Prostate gland (tissue), 2 donors: ENCODE results near the gene LMNA. TPM values are rescaled to one million over a fixed set of nuclear protein-coding genes. Genes with fewer than 3 reads are reported as not detected.
A peak's percentile ranks its signal among the peaks of the same experiment; 100 is the strongest.

ENCODE experiments used
- DNase-seq: peaks from one replicate; pipeline ENCODE4 v3.0.0-alpha.2; 2019; ENCODE audit warnings: low spot score
- H3K27ac ChIP-seq, 2 donors: fragments of 200-600 bp; sonication (generic); 2 replicates each; pipeline ENCODE4 v1.5.1; 2017 to 2019
- H3K27me3 ChIP-seq: fragments of 200-600 bp; sonication (generic); replicated peaks from 2 replicates; pipeline ENCODE4 v1.5.1; 2019; ENCODE audit not compliant: insufficient read depth
- H3K36me3 ChIP-seq, 2 donors: fragments of 200-600 bp; sonication (generic); 1 replicate in 1 of 2; 2 replicates in 1 of 2; pipeline versions ENCODE4 v1.5.1 to v1.8.1; 2017 to 2019
- H3K4me1 ChIP-seq: fragments of 200-600 bp; sonication (generic); replicated peaks from 2 replicates; pipeline ENCODE4 v1.5.1; 2019
- H3K4me3 ChIP-seq, 2 donors: fragments of 200-600 bp; sonication (generic); 2 replicates each; pipeline ENCODE4 v1.5.1; 2017 to 2019
- H3K9me3 ChIP-seq: fragments of 200-600 bp; sonication (generic); 2 replicates; pipeline ENCODE4 v1.5.1; 2017
- POLR2A ChIP-seq: fragments of 450-650 bp; IDR thresholded peaks from one replicate; pipeline ENCODE4 v1.6.1; 2016; ENCODE audit warnings: antibody characterized with exemption, mild to moderate bottlenecking
- POLR2AphosphoS5 ChIP-seq: sonication (generic); formaldehyde crosslinking; IDR thresholded peaks from one replicate; pipeline ENCODE4 v1.6.1; 2017; ENCODE audit warnings: antibody characterized with exemption
- WGBS: methylation state at CpG from one replicate; pipeline ENCODE4 v1.1.5; 2018; 5-methylcytosine and 5-hydroxymethylcytosine counted together
- intact Hi-C: fragments of 100-400 bp; cut with DNase I; formaldehyde crosslinking; loops from one replicate; pipeline ENCODE4 v1.14.2; 2022
- total RNA-seq, 2 donors: library from RNA; depleted of rRNA; stranded (reverse); fragments of >200 nt; gene quantifications; one replicate each; pipeline ENCODE4 v1.1.0, GENCODE V29; 2016
- TF ChIP-seq, protein P1 (sequence below), 4 experiments: fragments of 200-600 bp in 2 of 4; fragments of 450-650 bp in 2 of 4; sonication (generic) in 2 of 4; IDR thresholded peaks; 1 replicate in 3 of 4; 2 replicates in 1 of 4; pipeline ENCODE4 v1.5.1; 2016 to 2019; ENCODE audit warnings: antibody characterized with exemption in 4 of 4, mild to moderate bottlenecking in 2 of 4, moderate library complexity in 2 of 4

LMNA gene
- total RNA-seq, 2 donors from 2014 or later: 227 to 265 TPM

DNA sequence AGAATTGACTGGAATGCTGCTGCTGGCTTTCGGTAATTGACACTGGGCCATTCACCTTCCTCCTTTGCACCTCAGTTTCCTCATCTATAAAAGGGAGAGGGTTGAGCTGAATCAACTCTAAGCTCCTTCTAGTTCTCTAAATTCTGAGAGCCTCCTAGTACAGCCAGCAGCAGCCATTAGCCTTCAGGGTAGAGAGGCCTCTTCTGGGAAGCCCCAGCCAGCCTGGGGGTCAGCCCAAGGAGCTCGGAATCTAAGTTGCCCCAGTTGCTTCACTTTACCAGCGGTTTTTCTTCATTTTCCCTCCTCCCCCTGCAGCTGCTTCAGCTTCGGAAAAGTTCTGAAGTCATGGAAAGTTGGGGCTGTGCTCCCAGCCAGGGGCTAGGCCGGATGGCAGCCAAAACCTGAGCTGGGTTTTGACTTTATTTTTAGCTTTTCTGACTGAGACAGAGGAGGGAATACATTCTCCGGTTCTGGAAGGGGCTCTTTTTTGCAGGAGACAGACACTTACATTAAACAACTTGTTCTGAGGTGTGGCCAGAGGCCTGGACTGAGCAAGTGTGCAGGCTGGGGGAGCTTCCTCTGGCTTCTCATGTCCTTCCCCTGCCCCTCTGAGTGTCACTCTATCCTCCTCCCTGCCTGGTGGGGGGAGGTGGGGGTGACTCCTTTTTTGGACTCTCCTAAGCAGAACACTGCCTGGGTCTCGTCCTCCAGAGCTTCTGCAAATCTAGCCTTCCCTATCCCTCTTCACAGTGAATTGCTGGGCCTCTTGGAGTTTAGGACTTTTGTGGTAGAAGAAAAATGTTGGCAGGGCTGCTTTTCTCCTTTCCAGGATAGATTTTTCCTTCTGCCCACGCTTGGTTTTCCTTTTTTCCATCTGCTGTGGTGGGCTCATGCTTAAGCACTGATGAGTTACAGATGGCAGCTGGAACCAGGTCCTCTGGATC lies 14.4 kb downstream of the LMNA start:
- Histone ChIP-seq H3K9me3 (no peaks in the 10 kb centered on the region), H3K4me1 (peaks cover 33% of the 10 kb centered on the region), H3K27me3 (no peaks in the 10 kb centered on the region), H3K4me3 (no peak overlapping the region), H3K36me3 (peaks cover 6 to 13% of the 10 kb centered on the region in 2 donors), H3K27ac (peak overlapping the region; percentile 80 to 86)
- DNase-seq: no peak
- TF ChIP-seq, protein P1, sequence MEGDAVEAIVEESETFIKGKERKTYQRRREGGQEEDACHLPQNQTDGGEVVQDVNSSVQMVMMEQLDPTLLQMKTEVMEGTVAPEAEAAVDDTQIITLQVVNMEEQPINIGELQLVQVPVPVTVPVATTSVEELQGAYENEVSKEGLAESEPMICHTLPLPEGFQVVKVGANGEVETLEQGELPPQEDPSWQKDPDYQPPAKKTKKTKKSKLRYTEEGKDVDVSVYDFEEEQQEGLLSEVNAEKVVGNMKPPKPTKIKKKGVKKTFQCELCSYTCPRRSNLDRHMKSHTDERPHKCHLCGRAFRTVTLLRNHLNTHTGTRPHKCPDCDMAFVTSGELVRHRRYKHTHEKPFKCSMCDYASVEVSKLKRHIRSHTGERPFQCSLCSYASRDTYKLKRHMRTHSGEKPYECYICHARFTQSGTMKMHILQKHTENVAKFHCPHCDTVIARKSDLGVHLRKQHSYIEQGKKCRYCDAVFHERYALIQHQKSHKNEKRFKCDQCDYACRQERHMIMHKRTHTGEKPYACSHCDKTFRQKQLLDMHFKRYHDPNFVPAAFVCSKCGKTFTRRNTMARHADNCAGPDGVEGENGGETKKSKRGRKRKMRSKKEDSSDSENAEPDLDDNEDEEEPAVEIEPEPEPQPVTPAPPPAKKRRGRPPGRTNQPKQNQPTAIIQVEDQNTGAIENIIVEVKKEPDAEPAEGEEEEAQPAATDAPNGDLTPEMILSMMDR (IDR thresholded peaks at IDR 0.05): no peak
- peak; percentile 13 for TF ChIP-seq POLR2AphosphoS5
- TF ChIP-seq POLR2A: no peak
- intact Hi-C loops: no loop called here
- 20% methylated on average over 8 of the region's 8 CpGs for WGBS

DNA sequence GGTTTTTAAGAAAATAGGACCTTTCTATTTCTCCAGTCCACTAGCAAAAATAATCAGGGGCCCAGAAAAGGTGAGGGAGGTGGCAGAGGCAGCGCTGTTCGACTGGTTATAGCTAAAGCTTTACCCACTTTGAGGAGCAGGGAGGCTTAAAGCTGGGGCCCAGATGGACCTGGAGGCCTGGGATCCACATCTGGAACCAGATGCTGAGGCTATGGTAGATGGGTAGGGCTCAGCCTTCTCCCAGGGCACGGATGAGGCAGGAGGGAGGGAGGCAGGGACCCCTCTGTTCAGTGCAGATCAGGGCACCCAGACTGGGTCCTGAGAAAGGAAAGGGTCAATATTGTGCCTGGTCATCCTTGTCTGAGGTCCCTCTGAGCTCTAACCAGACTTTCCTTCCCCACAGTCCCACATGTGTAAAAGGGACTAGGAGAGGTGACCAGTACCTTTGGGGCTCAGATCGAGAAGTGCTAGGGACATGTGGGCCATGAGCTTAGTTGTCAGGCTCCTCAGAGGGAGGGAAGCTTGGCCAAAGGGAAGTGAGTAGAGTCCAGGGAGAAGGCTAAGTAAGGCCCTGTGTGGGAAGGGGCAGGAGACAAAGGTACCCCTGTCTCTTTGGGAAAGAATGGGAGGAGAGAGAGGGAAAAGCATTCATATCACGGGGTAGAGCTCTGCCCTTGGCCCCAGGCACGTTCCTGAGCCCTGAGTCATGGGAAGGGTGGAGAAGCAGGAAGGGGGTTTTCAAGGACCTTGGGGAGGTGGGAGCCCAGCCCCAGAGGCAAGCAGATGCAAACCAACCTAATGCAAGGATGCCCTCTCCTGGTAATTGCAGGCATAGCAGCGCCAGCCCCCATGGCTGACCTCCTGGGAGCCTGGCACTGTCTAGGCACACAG lies 15.4 kb downstream of the LMNA start:
- DNase-seq: peak; percentile 82
- peaks cover 14 to 23% of the 10 kb centered on the region in 2 donors for H3K36me3 ChIP-seq
- H3K9me3 ChIP-seq: no peaks in the 10 kb centered on the region
- H3K4me1 ChIP-seq: peaks cover 23% of the 10 kb centered on the region
- no peak overlapping the region for H3K4me3 ChIP-seq
- peak overlapping the region; percentile 80 to 86 for H3K27ac ChIP-seq
- peak; percentile 85 for TF ChIP-seq POLR2AphosphoS5
- TF ChIP-seq, protein P1 (IDR thresholded peaks at IDR 0.05): peak; percentile 90 to 100 (median 97)
- TF ChIP-seq POLR2A: peak; percentile 51
- WGBS: 21% methylated on average over 6 of the region's 7 CpGs
- intact Hi-C loops: loop anchor here (1.0 kb wide), 1 partner anchor 33 kb away; no protein-coding TSS in a partner anchor
- H3K27me3 ChIP-seq: no peaks in the 10 kb centered on the region

DNA sequence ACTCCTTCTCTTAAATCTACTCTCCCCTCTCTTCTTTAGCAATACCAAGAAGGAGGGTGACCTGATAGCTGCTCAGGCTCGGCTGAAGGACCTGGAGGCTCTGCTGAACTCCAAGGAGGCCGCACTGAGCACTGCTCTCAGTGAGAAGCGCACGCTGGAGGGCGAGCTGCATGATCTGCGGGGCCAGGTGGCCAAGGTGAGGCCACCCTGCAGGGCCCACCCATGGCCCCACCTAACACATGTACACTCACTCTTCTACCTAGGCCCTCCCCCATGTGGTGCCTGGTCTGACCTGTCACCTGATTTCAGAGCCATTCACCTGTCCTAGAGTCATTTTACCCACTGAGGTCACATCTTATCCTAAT lies 16.0 kb downstream of the LMNA start:
- Histone ChIP-seq H3K36me3 (peaks cover 20 to 30% of the 10 kb centered on the region in 2 donors), H3K9me3 (no peaks in the 10 kb centered on the region), H3K27ac (peak overlapping the region; percentile 80 to 86), H3K4me1 (peaks cover 16% of the 10 kb centered on the region), H3K4me3 (no peak overlapping the region), H3K27me3 (no peaks in the 10 kb centered on the region)
- WGBS: 75% methylated on average over 6 of the region's 6 CpGs
- no peak for TF ChIP-seq POLR2AphosphoS5
- TF ChIP-seq, protein P1 (IDR thresholded peaks at IDR 0.05): no peak
- no peak for TF ChIP-seq POLR2A
- no peak for DNase-seq
- intact Hi-C loops: loop anchor here (1.0 kb wide), 1 partner anchor 33 kb away; no protein-coding TSS in a partner anchor

DNA sequence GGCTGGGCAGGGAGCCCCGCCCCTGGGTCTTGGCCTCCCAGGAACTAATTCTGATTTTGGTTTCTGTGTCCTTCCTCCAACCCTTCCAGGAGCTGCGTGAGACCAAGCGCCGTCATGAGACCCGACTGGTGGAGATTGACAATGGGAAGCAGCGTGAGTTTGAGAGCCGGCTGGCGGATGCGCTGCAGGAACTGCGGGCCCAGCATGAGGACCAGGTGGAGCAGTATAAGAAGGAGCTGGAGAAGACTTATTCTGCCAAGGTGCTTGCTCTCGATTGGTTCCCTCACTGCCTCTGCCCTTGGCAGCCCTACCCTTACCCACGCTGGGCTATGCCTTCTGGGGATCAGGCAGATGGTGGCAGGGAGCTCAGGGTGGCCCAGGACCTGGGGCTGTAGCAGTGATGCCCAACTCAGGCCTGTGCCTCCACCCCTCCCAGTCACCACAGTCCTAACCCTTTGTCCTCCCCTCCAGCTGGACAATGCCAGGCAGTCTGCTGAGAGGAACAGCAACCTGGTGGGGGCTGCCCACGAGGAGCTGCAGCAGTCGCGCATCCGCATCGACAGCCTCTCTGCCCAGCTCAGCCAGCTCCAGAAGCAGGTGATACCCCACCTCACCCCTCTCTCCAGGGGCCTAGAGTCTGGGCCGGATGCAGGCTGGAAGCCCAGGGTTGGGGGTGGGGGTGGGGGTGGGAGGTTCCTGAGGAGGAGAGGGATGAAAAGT lies 20.4 kb downstream of the LMNA start:
- intact Hi-C loops: no loop called here
- no peak overlapping the region for H3K4me3 ChIP-seq
- no peak for DNase-seq
- H3K36me3 ChIP-seq: peaks cover 43 to 63% of the 10 kb centered on the region in 2 donors
- H3K27me3 ChIP-seq: no peaks in the 10 kb centered on the region
- no peak overlapping the region for H3K27ac ChIP-seq
- 93% methylated on average over 18 of the region's 18 CpGs for WGBS
- no peaks in the 10 kb centered on the region for H3K4me1 ChIP-seq
- no peaks in the 10 kb centered on the region for H3K9me3 ChIP-seq
- TF ChIP-seq POLR2A (no peak), POLR2AphosphoS5 (no peak)
- TF ChIP-seq, protein P1 (IDR thresholded peaks at IDR 0.05): no peak
